Activated naive CD8-positive, alpha-beta T cell treated with anti-CD3 and anti-CD28 coated beads, Interleukin-2, amount 50 U/mL, for 24 hours (primary cell): ENCODE results near the gene KIF18B.

Experiments used
- ATAC-seq: fragments of 150-1000 bp; cut with Tn5 transposase; one replicate; pipeline ENCODE4 v1.10.0; 2021
- DNase-seq: peaks from one replicate; pipeline ENCODE4 v3.0.0; 2021
- H3K27ac Mint-ChIP-seq: one replicate; pipeline ENCODE4 v1.8.0; 2021; ENCODE audit warnings: mild to moderate bottlenecking, mixed read lengths
- H3K27me3 Mint-ChIP-seq: one replicate; pipeline ENCODE4 v1.8.0; 2021; ENCODE audit warnings: mixed read lengths
- H3K36me3 Mint-ChIP-seq: one replicate; pipeline ENCODE4 v1.8.0; 2021; ENCODE audit warnings: low read depth, mixed read lengths
- H3K4me1 Mint-ChIP-seq: one replicate; pipeline ENCODE4 v1.8.0; 2021; ENCODE audit warnings: mixed read lengths
- H3K4me3 Mint-ChIP-seq: one replicate; pipeline ENCODE4 v1.8.0; 2021; ENCODE audit warnings: mild to moderate bottlenecking, moderate library complexity, mixed read lengths
- H3K9me3 Mint-ChIP-seq: one replicate; pipeline ENCODE4 v1.8.0; 2021; ENCODE audit warnings: mixed read lengths

Gene KIF18B

GRCh38 chr17:44911133-44912001, 36.2 kb downstream of the KIF18B start:
- Mint-ChIP-seq H3K27ac (no peak overlapping the region), H3K36me3 (no peaks in the 10 kb centered on the region), H3K9me3 (no peaks in the 10 kb centered on the region), H3K27me3 (peaks cover 21% of the 10 kb centered on the region), H3K4me3 (peak overlapping the region; percentile 21), H3K4me1 (no peaks in the 10 kb centered on the region)
- peak; percentile 68 for ATAC-seq
- DNase-seq, result peak; percentile 47

DNA sequence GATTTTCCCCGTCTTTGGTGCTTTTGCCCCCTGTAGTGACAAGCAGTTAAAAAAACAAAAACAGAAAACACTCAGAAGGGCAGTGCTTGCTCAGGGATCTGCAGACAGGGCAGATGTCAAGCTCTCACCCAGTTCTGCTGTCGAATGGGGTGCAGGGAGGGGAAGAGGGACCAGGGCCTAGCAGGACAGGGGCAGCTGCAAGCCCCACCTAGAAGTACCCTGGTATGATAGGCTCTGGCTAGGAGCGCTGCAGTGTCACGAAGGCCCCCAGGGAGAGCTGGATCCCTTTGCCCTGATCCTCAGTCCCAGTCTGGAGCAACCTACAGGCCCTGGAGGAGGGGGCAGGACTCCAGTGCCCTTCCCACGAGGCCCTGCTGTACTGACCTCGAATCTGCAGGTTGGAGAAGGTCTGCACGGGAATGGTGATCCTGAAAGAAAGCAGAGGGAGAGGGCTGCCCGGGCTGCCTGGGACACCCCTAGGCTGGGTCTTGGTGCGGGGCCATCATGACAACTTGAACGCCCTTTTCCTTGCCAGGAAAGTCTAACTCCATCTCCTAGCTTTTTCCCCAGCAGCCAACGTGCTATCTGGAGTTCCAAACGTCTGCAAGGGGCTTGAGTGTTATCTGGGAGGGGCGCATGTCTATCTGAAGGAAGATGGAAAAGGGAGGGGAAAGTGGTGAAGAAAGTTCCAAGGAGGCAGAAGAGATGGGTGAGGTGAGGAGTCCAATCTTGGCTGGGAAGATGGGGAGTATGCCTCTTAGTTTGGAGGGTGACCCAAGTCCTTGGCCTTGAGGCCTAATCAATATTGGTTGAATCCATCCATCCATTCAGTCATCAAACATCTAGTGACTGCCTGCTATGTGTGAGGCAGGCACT, 37.1 kb downstream of the KIF18B start:
- DNase-seq (no peak), ATAC-seq (no peak)
- Mint-ChIP-seq H3K36me3 (no peaks in the 10 kb centered on the region), H3K4me3 (no peak overlapping the region), H3K9me3 (no peaks in the 10 kb centered on the region), H3K27ac (no peak overlapping the region), H3K4me1 (no peaks in the 10 kb centered on the region), H3K27me3 (peaks cover 18% of the 10 kb centered on the region)

DNA sequence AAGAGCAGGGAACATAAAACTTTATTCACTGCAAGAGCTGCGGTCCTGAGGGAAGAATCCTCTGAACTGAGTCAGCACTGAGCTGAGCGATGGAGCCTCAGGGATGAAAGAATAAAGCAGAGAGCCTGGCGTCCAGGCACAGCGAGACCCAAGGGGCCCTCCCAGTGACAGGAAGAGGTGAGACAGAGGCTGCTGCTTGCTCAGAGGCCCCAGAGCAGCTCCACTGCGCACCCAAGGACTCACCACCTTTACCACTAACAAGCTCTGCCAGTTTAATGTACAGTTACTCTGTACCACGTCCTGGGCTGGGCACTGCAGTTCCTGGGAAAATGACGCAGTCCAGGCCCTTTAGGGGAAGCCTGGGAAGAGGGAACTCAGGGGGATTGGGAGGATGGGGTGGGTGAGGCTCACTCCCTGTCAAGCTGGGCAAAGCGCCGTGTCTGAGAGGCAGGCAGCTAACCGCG, 37.9 kb downstream of the KIF18B start:
- no peak for DNase-seq
- ATAC-seq, result no peak
- Mint-ChIP-seq H3K27me3 (peaks cover 18% of the 10 kb centered on the region), H3K4me3 (no peak overlapping the region), H3K36me3 (no peaks in the 10 kb centered on the region), H3K27ac (no peak overlapping the region), H3K9me3 (no peaks in the 10 kb centered on the region), H3K4me1 (no peaks in the 10 kb centered on the region)

DNA sequence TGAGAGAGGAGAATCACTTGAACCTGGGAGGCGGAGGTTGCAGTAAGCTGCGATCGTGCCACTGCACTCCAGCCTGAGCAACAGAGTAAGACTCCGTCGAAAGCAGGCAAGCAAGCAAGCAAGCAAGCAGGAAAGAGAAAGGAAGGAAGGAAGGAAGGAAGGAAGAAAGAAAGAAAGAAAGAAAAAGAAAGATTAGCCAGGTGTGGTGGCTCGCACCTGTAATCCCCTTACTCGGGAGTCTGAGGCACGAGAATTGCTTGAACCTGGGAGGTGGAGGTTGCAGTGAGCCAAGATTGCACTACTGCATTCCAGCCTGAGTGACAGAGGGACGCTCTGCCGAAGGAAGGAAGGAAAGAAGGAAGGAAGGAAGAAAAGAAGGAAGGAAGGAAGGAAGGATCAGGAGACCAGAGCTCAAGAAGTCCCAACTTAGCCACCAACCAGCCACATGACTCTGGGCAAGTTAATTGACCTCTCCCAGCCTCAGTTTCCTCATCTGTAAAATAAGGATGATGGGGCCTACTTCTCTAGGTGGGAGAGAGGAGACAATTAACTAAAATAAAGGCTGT, 38.7 kb downstream of the KIF18B start:
- H3K4me1 Mint-ChIP-seq, result no peaks in the 10 kb centered on the region
- no peak for ATAC-seq
- no peaks in the 10 kb centered on the region for H3K9me3 Mint-ChIP-seq
- H3K27me3 Mint-ChIP-seq, result peaks cover 18% of the 10 kb centered on the region
- no peak overlapping the region for H3K4me3 Mint-ChIP-seq
- no peaks in the 10 kb centered on the region for H3K36me3 Mint-ChIP-seq
- DNase-seq, result no peak
- no peak overlapping the region for H3K27ac Mint-ChIP-seq

DNA sequence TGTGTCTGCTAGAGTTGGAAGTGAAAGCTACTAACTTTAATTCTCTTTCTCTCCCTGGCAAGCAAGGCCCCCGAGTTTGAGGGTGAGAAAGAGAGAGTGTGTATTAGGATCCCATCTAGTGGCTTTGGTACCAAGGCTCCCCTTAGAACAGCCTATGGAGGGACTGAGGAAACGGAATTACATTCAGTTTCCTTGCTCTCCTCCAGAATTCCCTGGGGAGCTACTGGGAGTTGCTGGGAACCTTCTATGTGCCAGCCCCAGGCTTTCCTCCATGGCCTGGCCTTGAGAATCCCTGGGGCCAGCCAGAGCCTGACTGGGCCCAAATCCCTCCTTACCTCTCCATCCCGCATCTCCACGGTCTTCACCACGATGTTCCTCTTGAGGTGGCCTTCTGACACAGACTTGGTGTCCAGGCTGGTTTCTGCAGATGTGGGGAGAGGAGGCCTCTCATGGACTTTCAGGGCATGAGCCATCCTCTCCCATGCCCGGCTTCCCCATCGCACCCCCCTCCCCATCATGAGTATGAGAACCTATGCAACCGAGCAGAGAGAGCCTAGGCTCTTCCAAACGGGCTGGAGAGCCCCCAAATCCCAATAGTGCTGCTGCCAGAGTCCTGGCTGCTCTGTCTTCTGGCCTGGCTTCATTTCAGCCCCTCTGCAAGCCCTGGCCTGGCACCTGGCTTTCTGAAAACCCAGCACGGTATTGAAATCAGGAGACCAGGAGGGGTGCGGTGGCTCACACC, 39.7 kb downstream of the KIF18B start:
- Mint-ChIP-seq H3K4me3 (no peak overlapping the region), H3K9me3 (no peaks in the 10 kb centered on the region), H3K36me3 (no peaks in the 10 kb centered on the region), H3K4me1 (no peaks in the 10 kb centered on the region), H3K27me3 (peaks cover 13% of the 10 kb centered on the region), H3K27ac (no peak overlapping the region)
- ATAC-seq (no peak), DNase-seq (no peak)

- Mint-ChIP-seq H3K27ac (no peak overlapping the region), H3K9me3 (no peaks in the 10 kb centered on the region), H3K4me3 (no peak overlapping the region), H3K27me3 (peaks cover 7% of the 10 kb centered on the region), H3K4me1 (no peaks in the 10 kb centered on the region), H3K36me3 (no peaks in the 10 kb centered on the region)
- no peak for ATAC-seq
- no peak for DNase-seq
Observed at GRCh38 chr17:44906763-44907728, 40.5 kb downstream of the KIF18B start.

GRCh38 chr17:44906010-44906646, 41.4 kb downstream of the KIF18B start:
- Mint-ChIP-seq H3K4me3 (no peak overlapping the region), H3K27ac (no peak overlapping the region)

GRCh38 chr17:44905006-44906000, 42.3 kb downstream of the KIF18B start:
- H3K9me3 Mint-ChIP-seq, result no peaks in the 10 kb centered on the region
- no peaks in the 10 kb centered on the region for H3K36me3 Mint-ChIP-seq
- H3K4me3 Mint-ChIP-seq, result no peak overlapping the region
- DNase-seq, result no peak
- H3K27ac Mint-ChIP-seq, result no peak overlapping the region
- ATAC-seq, result no peak
- H3K27me3 Mint-ChIP-seq, result peaks cover 2% of the 10 kb centered on the region
- peaks cover 2% of the 10 kb centered on the region for H3K4me1 Mint-ChIP-seq

More at GRCh38 chr17:44906010-44906646, 41.4 kb downstream of the KIF18B start:
- DNase-seq (no peak), ATAC-seq (no peak)
- H3K36me3 Mint-ChIP-seq, result no peaks in the 10 kb centered on the region
- H3K9me3 Mint-ChIP-seq, result no peaks in the 10 kb centered on the region
- peaks cover 2% of the 10 kb centered on the region for H3K27me3 Mint-ChIP-seq
- no peaks in the 10 kb centered on the region for H3K4me1 Mint-ChIP-seq

GRCh38 chr17:44904001-44904984, 43.3 kb downstream of the KIF18B start:
- H3K36me3 Mint-ChIP-seq, result no peaks in the 10 kb centered on the region
- H3K27ac Mint-ChIP-seq, result no peak overlapping the region
- H3K9me3 Mint-ChIP-seq, result no peaks in the 10 kb centered on the region
- DNase-seq (no peak), ATAC-seq (no peak)
- no peak overlapping the region for H3K4me3 Mint-ChIP-seq
- no peaks in the 10 kb centered on the region for H3K27me3 Mint-ChIP-seq
- peaks cover 12% of the 10 kb centered on the region for H3K4me1 Mint-ChIP-seq

- Mint-ChIP-seq H3K27me3 (no peaks in the 10 kb centered on the region), H3K27ac (no peak overlapping the region), H3K9me3 (no peaks in the 10 kb centered on the region), H3K4me1 (peaks cover 20% of the 10 kb centered on the region), H3K36me3 (peaks cover 6% of the 10 kb centered on the region), H3K4me3 (no peak overlapping the region)
- ATAC-seq (no peak), DNase-seq (no peak)
Observed at GRCh38 chr17:44903012-44903685, 44.4 kb downstream of the KIF18B start.
